MM.1S (cell line): ENCODE data around the gene PTPRN2.

Experiments
- CTCF ChIP-seq: fragments of 300-600 bp; sonication (generic); IDR thresholded peaks from 2 replicates; pipeline ENCODE4 v1.5.1; 2016; ENCODE audit warnings: antibody characterized with exemption, low read length, mixed read lengths
- EZH2 ChIP-seq: fragments of 300-600 bp; sonication (generic); optimal IDR thresholded peaks from 2 replicates; pipeline ENCODE3; 2017; ENCODE audit warnings: low read depth, mild to moderate bottlenecking, antibody characterized with exemption, low read length, mixed read lengths

GRCh38 chr7:157712666-157713235, 874.9 kb downstream of the PTPRN2 start:
- no peak for TF ChIP-seq CTCF
- TF ChIP-seq EZH2, result no peak
